DND-41 (cell line): ENCODE data around the gene ANKRD18A.

Experiments
- CTCF ChIP-seq: IDR thresholded peaks from 2 replicates; pipeline ENCODE4 v1.5.1; 2012; ENCODE audit warnings: borderline replicate concordance, low read length, moderate library complexity, mild to moderate bottlenecking; ENCODE audit not compliant: poor library complexity, severe bottlenecking; ENCODE audit errors: extremely low read depth
- EZH2 ChIP-seq: IDR thresholded peaks from 3 replicates; pipeline ENCODE4 v1.6.1; 2012; ENCODE audit warnings: borderline replicate concordance, low read depth, mild to moderate bottlenecking, moderate library complexity, low read length, inconsistent platforms; ENCODE audit not compliant: severe bottlenecking

GRCh38 chr9:38629511-38629910, 9.1 kb upstream of the ANKRD18A start:
- TF ChIP-seq CTCF (no peak), EZH2 (no peak)
